Astrocyte of the spinal cord (primary cell): ENCODE data around the gene ACTN3.
"Not testable (repeated sequence)": the region's sequence is repeated elsewhere in the genome, so short reads cannot be mapped to it uniquely, and the experiment has no call there.

Source experiments
- DNase-seq: peaks from one replicate; pipeline ENCODE4 v3.0.0; 2011; ENCODE audit warnings: low read depth, low spot score
- H3K4me3 ChIP-seq: 2 replicates; pipeline ENCODE4 v1.5.1; 2011; ENCODE audit warnings: low read depth, mild to moderate bottlenecking, low read length, moderate library complexity
- in situ Hi-C: cut with HindIII; loops from 2 replicates; pipeline ENCODE4 v1.10.0; 2017; ENCODE audit warnings: low sequenced_read_pairs
- TF ChIP-seq, protein P1 (sequence below): IDR thresholded peaks from 2 replicates; pipeline ENCODE4 v1.5.1; 2012; ENCODE audit warnings: low read depth, mild to moderate bottlenecking, low read length, inconsistent platforms

The ACTN3 gene

DNA sequence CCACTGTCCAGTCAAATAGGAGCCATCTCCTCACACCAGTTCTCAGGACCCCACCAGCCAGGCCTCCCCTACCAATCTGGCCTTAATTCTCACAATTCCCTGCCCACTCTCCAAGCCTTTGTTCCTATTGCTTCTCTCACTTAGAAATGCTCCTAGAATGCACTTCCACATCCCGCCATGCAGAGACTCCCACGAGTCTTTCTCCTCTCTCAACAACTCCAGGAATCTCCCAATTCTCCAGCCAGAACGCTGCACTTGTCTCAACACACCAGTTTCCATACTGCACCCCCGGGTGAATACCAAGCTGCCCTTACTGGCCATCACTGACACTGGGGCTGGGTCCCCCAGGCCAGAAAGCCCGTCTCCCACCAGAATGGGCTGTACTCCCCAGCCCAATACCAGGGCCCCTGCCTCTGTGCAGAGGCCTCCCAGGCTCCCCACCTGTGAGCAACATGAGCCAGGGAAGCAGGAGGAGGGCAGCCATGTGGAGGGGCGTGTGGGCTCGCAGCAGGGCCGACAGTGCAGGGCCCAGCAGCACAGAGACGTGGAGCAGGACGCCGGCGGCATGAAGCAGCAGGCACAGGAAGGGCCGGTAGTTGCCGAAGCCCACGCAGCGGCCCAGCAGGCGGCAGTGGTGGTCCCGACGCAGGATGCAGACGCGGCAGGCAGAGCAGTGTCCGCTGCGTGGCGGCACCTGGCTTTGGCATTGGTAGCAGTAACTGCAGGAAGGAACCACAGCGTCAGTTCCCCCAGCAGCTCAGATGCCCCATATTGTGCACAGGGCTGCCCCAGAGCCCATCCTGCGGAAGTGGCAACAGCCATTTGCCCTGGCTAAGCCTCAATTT is 3.2 kb upstream of the ACTN3 start:
- no peak overlapping the region for H3K4me3 ChIP-seq
- in situ Hi-C loops: no loop called here
- TF ChIP-seq, protein P1, sequence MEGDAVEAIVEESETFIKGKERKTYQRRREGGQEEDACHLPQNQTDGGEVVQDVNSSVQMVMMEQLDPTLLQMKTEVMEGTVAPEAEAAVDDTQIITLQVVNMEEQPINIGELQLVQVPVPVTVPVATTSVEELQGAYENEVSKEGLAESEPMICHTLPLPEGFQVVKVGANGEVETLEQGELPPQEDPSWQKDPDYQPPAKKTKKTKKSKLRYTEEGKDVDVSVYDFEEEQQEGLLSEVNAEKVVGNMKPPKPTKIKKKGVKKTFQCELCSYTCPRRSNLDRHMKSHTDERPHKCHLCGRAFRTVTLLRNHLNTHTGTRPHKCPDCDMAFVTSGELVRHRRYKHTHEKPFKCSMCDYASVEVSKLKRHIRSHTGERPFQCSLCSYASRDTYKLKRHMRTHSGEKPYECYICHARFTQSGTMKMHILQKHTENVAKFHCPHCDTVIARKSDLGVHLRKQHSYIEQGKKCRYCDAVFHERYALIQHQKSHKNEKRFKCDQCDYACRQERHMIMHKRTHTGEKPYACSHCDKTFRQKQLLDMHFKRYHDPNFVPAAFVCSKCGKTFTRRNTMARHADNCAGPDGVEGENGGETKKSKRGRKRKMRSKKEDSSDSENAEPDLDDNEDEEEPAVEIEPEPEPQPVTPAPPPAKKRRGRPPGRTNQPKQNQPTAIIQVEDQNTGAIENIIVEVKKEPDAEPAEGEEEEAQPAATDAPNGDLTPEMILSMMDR: peak; percentile 70
- peak; percentile 46 for DNase-seq

DNA sequence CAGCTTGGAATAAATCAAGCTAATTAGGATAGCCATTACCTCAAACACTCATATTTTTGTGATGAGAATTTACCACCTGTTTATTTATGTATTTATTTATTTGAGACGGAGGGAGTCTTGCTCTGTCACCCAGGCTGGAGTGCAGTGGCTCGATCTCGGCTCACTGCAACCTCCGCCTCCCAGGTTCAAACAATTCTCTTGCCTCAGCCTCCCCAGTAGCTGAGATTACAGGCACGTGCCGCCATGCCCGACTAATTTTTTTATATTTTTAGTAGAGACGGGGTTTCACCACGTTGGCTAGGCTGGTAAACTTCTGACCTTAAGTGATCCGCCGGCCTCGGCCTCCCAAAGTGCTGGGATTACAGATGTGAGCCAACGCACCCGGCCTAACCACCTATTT is 1.8 kb upstream of the ACTN3 start:
- in situ Hi-C loops, DNase-seq: not testable (repeated sequence)
- peak overlapping the region; percentile 71 for H3K4me3 ChIP-seq

DNA sequence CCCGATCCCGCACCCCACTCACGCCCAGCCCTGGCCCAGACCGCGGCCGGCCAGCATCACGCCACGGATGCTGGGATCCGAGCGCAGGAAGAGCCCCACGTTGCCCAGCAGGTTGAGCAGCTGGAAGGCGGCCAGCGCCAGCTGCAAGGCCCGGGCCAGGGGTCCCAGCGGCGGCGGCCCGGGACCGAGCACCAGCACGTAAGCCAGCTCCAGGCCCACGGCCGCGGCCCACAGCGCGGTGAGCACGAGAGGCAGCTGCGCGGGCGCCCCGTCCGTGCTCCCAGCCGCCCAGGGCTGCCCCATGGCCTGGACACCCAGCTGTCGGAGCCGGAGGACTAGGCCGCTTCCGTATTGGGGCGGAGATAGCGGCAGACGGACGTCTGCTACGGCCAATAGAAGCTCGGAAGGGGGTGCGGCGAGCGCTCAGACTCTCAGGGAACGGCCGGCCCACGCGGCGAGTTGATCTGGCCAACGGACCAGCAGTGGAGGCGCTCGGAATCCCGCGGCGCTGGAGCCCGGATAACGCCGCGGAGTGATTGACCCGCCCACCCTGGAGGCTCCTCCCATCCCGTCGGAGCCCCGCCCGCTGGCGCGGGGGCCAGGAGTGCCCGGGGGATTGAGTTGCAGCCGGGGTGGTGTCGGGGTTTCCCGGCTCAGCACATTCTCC is 869 bp upstream of the ACTN3 start, which contains the start of gene ZDHHC24:
ZDHHC24 (minus strand) TSS at position 348 of the 667 bp plus-strand sequence; CDS start at position 303, 45 bp downstream.
- TF ChIP-seq, protein P1: no peak
- in situ Hi-C loops: no loop called here
- peak within 1 kb of the TSS; percentile 71 for H3K4me3 ChIP-seq
- peak; percentile 99 for DNase-seq

DNA sequence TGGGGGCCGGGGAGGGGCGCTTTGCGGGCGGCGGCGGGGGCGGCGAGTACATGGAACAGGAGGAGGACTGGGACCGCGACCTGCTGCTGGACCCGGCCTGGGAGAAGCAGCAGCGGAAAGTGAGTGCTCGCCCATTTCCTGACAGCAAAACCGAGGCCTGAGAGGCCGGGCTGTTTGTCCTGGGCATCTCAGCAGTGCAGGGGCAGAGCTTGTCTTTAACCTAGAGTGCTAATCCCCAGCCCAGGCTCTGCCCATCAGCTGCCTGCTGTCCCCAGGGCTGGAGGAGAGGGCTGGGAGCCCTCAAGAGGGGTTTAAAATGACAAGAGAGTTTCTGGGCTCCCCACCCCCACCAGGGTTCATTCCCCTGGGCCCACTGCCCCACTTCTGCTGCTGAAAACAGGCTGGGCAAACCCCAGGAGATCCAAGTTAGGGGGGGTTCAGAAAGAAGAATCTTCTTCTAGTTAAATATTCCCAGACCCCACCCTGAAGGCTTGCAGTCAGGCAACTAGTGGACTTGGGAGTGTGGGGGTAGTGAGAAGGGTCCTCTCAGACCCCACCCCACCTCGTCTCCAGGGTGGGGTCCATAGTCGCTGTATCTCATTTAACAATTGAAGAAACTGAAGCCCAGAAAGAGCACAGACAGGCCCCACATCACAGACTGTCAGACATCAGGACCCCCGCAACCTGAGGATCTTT is 411 bp downstream of the ACTN3 start:
- no peak for DNase-seq
- TF ChIP-seq, protein P1: no peak
- in situ Hi-C loops: no loop called here
- no peak overlapping the region for H3K4me3 ChIP-seq

DNA sequence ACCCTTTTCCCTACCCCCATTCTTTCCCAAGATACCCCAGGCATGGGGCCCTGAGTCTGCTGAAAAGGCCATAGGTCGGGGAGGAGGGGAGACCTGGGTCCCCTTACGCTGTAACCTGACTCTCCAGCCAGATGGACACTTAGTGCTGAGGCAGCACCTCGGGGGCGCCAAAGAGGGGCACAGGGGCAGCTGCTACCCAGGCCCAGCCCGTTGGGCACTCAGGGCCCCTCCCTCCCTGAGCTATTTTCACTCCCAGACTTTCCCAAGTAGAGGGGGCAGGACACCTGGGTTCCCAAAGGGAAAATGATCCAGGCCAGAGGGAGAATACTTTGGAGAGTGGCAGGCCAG is 933 bp downstream of the ACTN3 start:
- TF ChIP-seq, protein P1: no peak

DNA sequence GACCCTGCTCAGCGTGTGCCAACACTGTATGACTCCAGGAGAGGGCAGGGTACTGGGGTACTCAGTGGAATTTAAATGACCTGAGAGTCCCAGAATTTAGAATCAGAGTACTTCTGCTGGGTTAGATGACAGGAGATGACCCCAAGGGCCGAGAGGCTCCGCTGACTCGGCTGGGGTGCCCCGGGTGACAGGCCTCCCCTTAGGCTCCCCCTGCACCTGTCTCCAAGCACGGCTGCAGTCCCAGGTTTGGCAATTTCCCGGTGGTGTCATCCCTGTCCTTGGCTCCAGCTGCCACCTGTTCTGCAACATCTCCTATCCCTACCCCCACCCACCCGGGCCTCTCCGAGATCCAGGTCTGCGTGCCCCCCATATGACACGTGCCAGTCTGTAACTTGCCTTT is 1.3 kb downstream of the ACTN3 start:
- DNase-seq: no peak
- TF ChIP-seq, protein P1: no peak
- no peak overlapping the region for H3K4me3 ChIP-seq
- in situ Hi-C loops: no loop called here

More for the DNA sequence above, 933 bp downstream of the ACTN3 start:
- no peak overlapping the region for H3K4me3 ChIP-seq
- DNase-seq: no peak
- in situ Hi-C loops: no loop called here
